HG02885 (cell line): ENCODE measurements around the gene PDE6C.

Experiments used
- ATAC-seq: cut with Tn5 transposase; IDR thresholded peaks from one replicate; pipeline ENCODE4 v1.9.1; 2021; ENCODE audit warnings: mild to moderate bottlenecking; ENCODE audit not compliant: unreplicated experiment, poor library complexity

The PDE6C gene

DNA sequence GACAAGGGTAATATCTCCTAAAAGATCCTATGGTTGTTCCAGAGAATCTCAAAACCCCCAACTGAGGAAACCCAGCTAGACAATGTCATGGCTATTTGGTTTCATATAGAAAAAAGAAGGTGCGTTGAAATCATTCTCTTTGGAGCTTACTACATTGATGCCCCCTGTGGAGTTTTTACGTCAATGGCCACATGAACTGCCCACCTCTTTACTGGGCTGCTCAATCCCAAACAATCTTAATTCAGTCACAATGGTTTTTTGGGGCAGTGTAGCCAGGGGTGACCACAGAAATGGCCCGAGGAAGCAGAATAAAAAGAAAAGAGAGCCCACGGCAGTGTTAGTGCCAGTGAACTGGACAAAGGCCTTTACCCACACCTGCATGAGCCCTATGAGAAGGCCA is 19.1 kb upstream of the PDE6C start:
- no peak for ATAC-seq

DNA sequence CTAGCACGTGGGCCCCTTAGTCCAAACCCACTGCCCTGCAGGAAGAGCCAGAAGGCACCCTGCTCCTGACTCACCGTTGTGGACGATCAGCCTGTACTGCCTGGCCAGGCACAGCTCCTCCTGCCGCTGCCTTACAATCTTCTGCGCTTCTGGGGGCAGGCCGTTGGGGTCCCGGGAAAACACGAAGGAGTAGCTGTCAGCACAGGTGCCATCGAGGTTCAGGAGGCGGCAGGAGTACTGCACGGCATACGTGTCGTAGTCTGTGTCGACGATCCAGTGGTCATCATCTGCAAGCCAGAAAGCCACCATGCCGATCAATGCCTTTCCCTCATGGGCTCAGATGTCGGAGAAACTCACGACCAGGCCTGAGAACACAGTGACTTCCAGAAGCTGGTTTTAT is 18.6 kb upstream of the PDE6C start:
- no peak for ATAC-seq

DNA sequence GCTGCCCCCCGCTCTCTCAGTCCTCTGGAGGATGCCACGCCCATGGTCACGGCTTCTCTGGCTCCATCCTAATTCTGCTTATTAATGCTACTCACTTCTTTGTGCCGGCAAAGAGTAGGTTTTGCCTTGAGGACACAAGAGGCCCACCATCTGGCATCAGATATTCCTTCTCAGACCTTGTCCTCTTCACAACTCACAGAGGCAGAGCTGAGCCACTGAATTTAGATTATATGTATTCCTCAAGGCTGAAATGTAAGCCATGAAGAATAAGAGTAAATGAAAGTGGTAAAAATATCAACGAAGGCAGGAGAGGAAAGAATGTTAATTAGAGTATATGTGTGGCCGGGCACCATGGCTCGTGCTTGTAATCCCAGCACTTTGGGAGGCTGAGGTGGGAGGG is 17.8 kb upstream of the PDE6C start:
- ATAC-seq: no peak

DNA sequence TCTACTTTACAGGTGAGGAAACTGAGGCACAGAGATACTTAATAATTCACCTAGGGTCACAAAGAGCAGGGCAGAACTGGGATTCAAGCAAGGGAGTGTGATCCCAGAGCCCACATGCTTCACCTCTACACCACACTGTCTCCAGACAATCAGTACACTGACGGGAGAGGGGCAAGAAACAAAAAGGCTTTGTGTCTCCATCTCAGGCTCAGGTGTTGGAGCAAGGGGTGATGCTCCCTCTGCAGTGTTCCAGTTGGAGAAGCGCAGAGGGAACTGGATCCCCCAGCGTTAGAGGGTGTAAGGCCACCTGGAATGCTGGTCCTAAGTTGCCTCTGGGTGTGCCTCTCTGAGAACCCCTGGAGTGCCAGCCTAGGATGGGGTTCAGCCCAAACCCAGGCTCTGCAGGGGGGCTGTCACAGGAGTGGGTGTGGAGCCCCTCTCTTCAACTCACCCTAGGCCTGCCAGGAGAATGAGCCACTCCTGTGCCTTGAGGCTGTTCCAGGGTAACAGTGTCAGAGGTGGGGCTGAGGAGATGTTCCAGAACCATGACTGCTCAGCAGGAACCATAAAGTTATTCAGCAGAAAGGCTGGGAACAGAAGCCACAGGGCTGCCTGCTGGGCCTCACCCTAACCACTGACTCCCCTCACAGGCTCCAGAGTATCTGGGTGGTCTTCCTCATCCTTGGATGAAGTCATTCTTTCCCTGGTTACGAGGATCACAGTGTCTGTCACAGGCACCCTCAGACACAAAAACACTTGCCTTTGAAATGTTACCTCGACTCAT is 16.8 kb upstream of the PDE6C start:
- ATAC-seq: no peak

DNA sequence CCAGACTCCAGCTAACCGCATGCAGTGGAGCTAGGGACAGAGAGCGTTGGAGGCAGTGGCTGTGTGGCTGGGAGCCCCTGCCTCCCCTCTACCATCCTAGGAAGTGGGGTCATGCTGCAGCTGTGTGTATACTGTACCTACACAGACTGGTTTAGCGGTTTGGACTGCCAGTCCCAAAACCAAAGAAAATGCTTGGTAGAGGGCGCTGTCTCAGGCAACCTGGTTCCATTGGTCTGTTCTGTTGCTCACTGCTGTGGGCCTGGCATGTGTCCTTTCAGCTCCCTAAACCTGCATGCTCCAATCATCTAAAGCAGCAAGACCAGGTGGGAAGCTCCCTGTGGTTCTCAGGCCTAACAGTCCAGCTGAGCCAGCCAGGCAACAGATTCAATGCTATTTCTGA is 15.8 kb upstream of the PDE6C start:
- ATAC-seq: no peak

DNA sequence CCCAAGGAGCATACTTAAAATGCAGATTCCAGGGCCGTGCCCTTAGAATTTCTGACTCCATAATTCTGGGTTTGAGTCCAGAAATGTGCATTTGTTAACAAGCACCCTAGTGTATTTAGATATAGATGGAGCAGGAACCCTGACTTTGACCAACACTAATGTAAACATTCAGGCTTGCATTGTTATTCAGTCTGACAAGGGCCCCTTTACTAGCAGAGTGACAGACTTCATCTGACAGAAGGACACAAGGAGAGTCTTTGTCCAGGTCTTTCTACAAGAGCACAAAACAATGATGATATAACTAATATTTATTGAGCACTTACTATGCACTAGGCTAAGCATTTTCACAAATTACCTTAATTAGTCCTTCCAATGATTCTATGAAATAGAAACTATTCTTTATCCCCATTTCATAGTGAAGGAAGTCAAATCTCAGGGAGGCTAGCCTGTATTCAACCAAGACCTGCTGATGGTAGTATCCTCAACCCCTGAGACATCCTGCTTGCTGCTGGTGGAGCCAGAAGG is 15.2 kb upstream of the PDE6C start:
- no peak for ATAC-seq

DNA sequence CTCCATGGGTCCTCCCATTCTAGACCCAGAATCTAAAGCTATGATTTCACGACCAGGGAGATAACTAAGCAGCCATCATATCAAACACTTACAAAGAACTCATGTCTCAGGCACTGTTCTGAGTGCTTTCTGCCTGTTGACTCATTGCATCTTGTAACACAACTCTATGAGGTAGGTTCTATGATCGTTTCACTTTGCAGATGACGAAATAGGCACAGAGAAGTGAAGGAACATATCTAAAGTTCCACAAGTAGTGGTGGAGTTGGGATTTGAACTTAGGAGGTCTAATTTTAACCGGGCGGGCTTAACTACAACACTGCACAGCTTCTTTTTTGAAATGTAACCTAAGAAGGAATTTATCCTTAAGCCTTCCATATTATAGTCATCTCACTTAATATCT is 14.2 kb upstream of the PDE6C start:
- no peak for ATAC-seq

DNA sequence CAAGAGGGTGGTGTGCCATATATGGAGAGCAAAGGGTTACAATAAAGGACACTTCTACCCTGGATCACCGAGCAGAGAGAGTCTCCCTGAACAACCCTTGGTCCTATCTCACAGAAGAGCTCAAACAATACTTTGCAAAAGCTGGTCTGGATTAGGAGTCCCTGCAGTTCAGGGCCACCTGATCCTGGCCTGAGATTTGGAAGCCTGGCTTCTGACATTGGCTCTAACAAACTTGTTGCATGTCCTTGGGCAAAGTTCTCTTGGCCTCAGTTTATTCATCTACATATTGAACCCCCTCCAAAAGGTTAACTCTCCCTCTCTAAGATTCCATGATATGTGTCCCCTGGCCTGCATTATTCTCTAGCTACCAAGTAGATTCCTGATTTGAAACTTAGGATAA is 13.0 kb upstream of the PDE6C start:
- no peak for ATAC-seq

DNA sequence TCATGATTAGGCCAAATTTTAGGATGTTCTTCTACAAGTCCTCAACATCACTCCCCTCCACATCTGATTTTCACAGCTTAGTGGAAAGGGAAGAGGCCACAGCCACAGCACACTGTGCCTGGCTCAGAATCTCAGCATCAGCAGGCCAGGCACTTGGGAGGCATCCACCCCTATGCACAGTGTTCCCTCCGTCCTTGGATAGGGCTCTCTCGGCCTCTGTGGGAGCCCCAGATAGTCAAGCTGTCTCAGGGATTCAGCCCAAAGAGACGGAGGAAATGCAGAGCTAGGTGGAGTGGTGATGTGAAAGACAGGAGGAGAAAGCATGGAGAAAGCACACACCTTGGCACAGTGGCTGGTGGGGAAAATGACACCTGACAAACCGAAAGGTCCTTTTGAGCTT is 12.6 kb upstream of the PDE6C start:
- no peak for ATAC-seq

DNA sequence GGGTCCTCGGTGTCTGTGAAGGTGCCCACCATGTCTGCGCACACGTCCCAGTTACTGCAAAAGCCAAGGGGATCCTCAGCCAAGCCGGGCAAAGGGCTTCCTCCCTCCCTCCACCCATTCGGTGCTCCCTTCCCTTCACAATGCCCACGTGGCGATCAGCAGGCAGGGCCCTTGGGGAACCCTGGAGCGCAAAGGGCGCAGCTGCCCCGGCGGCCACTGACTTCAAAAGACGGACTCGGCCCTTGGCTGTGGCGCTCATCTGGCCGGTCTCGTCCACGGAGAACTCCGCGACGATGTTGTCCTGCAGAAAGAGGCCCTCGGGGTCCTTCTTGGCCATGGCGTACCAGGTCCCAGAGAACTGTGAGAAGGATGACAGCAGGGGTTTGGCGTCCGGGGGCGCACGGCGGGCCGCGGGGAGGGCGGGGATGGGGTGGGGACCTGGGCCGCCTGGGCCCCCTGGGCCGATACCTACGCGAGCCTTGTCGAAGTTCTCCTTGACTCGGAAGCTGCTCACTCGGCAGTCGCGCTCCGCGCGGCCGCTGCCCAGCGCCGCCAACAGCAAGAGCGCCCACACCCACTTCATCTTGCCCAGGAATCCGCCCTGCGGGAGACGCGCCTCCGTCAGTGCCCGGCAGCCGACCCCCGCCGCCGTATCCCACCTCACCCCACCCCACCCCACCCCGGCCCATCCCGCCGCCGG is 11.7 kb upstream of the PDE6C start:
- no peak for ATAC-seq

DNA sequence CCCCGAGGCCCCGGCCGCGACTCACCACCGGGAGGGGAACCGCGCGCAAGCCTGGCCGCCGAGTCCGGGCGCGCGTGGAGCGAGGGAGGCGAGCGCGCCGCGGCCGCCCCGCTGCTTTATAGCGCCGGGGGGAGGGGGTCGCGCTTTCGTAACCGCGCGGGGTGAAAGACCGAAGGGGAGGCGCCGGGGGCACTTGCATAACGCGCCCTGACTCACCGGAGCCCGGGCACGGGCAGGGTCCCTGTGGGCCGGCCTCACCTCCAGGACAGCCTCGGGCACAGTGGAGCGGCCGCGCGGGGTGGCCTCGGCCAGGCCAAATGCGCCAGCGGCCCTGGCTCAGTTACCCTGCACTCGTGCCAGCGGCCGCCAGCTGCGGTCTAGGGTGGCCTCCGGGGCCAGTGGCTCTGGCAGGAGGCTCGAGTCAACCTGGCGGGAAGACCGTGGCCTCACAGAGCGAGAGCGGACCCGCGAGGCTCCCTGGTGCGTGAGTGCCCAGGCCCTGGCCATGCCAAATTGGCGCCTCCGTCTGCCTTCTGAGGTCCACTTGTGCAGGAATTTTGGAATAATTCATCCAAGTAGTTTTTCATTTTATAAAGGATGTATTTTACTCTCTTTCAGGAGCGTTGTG is 11.1 kb upstream of the PDE6C start, which contains the start of gene RBP4:
Gene RBP4 (minus strand): TSS at position 90 of the 628 bp plus-strand sequence. CDS start 207 bp downstream, outside the sequence.
- ATAC-seq: no peak

DNA sequence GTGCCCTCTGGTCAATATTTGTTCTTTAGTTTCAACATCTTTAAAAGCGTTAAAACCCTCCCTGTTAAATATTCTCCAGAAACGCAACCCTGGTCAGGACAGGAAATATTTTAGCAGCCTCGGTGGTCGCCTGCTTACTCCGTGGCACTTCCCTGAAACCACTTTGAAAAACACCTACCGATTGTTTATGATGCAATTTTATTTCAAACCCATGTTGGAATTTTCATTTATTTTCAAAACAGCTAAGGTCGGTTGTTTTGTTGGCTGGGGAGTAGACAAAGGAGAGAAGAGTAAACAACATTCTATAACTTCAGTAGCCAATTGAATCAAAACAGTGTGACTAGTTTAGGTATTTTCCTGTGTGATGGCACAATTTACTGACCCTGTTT is 10.6 kb upstream of the PDE6C start:
- no peak for ATAC-seq

DNA sequence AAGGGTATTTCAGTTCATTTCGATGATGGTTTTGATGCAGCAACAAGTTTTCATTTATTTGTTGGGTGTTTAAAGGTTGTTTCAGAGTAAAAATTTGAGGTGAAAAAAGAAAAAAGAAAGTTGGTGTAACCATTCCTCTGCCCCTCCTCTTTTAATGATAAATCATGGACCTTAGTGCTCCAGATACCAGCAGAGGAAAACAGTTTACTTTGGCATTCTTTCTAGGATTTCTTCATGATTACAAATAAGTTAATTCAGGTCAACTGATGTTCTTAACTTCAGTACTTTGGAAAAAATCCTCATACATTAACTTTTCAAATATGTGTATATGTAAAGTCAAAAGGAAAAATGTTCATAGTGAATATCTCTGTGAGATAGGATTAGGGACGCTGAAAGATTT is 9.3 kb upstream of the PDE6C start:
- no peak for ATAC-seq

DNA sequence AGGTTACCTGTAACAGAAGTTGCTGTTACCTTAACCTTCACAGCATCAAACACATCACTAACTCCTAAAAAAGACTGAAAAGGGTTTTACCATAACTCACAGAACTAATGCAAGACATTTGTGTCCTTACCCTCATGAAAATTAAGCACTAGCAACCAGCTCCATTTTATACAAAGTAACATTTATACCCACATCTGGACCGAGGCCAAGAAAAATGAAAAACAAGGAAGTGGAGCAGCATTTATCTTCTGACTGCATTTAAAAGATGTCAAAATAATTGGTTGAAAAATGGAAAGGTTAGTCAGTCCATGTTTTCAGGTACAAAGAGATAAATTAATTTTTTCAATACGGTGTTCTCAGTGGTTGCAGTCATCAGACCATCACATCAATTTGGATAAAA is 8.2 kb upstream of the PDE6C start:
- ATAC-seq: no peak

DNA sequence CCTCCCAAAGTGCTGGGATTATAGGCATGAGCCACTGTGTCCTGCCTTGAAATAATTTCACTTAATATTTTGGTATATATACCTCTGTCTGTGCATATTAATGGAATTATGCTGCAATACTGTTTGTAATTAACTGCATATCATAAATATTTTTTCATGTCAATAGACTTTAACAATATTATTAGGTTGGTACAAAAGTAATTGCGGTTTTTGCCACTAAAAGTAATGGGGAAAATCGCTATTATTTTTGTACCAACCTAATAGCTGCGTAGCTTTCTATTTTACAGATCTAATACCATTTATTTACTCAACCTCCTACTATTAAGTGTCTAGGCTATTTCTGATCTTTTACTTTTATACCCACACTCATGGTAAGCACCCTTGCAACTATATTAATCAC is 3.9 kb upstream of the PDE6C start:
- ATAC-seq: no peak

DNA sequence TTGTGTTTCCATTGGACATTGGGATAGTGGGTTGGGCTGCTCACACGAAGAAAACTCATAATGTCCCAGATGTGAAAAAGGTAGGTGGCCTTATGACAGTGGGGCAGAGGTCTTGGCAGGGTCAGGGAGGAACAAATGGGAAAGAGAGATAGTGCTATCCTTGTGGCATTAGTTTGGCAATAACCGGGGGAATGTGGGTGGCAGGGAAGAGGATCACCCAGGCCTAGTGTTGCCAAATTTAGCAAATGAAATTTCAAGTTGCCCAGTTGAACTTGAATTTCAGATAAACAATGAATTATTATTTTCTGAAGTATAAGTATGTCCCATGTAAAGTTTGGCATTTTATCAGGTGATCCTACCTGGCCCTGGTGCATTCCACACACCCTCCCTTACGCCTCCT is 789 bp downstream of the PDE6C start:
- ATAC-seq: no peak

DNA sequence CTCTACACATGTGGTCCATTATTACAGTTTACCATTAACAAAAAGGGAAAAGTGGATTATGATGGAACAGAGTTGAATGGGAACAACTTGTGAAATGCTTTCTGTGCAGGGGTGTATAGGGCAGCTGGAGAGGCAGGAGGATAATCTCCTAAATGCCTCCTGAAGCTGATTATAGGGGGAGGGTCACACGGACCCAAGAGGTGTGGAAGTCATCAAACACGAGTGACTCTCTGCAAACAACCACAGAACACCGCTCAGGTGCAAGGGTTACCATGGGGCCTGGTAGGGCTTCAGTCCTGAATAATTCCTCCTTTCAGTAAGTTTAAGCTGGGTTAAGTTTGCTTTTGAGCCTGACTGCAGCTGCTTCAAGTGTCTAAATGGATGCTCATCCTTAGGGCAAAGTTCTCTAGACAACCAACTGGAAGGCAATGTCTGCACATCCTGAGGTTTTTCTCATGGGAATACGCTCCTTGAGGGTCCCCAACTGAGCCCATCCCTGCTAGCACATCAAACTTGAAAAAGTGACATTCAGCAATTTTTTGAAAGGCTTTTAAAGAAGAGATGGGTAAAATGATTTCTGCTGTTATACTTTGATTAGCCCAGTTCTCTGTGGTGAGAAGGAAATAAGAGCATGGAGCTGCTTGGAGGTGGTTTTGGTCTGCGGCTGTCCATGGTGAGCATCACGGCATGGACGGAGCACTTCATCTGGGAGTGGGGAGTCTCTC is 1.9 kb downstream of the PDE6C start:
- no peak for ATAC-seq

DNA sequence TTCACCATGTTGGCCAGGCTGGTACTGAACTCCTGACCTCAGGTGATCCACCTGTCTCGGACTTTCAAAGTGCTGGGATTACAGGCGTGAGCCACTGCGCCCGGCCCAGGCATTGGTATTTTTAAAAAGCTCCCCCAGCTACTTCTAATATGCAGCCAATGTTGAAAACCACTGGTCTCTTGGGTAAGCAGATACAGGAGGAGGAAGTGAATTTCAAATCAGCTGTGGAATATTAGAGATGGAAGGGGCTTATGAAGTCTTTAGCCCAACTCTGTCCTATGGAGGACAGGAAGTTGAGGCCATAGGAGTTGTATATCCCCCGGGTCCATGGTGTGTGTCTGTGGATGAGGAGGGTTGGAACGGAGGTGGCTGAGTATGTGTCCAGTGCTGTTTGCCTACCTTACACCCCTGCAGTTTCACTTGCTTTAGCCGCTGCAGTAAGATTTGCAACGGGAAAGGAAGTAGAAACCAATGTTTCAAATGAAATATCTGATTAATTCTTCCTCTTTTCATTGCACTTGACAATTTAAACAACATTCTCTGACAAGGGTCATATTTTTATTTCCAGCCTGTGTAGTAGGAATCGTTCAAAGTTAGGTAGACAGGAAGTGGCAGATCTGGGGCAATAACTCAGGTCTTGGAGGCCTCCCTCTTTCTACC is 3.4 kb downstream of the PDE6C start:
- ATAC-seq: no peak

DNA sequence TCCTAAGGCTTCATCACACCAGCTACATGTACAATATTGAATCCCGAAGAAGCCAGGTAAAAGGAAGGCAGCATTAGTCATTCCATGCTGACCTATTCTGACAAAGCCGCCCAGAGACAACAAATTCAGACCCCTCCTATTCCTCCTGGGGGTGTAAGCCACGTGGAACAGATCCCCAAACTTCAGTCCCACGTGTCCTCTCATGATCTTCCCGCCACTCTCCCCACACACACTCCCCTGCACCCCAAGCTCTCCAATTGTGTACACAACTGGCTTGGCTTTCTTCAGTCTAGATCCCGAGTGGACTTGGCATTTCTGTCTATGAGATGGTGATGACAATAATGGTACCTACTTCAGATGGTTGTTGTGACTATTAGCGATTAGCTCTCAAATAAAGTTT is 8.6 kb downstream of the PDE6C start:
- ATAC-seq: no peak

DNA sequence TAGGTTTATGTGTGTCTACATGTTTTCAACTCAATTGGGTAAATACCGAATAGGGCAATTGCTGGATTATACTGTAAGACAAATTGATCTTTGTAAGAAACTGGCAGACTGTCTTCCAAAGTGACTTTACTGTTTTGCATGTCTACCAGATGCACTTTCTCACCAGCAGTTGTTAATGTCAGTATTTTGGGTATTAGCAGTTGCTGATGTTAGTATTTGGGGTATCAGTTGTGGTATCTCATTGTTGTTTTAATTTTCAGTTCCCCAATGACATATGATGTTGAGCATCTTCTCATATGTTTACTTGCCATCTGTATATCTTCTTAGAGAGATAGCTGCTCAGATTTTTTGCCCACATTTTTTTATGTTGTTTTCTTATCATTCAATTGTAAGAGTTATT is 10.6 kb downstream of the PDE6C start:
- peak; percentile 61 for ATAC-seq
